K562 (cell line): ENCODE measurements around the gene TMEM132C. TPM values are rescaled to one million over a fixed set of nuclear protein-coding genes. Genes with fewer than 3 reads are reported as not detected.

Experiments
- ATAC-seq: fragments of 200-7000 bp; cut with Tn5 transposase; 3 replicates; pipeline ENCODE4 v1.9.1; 2020; ENCODE audit warnings: moderate library complexity
- BruUV-seq: library from RNA; stranded (reverse); fragments of 400-500 nt; replicated peaks from 2 replicates; lab custom pipeline; 2021; lab: Mats Ljungman, UMichigan
- CTCF ChIA-PET: fragments of 300-600 bp; formaldehyde crosslinking; extraction: SDS; loops from one replicate; lab custom pipeline; 2021; ENCODE audit warnings: low intra/inter-chr PET ratio; lab: Yijun Ruan, JAX
- POLR2A ChIA-PET: fragments of 300-600, 350-650 bp; sonication (Branson Sonifier 250); formaldehyde crosslinking; extraction: SDS; loops from one replicate; lab custom pipeline; 2021; ENCODE audit warnings: antibody characterized with exemption, inconsistent platforms; lab: Yijun Ruan, JAX
- DNase-seq, 4 experiments: peaks; one replicate each; pipeline versions ENCODE4 v3.0.0 to v3.0.0-alpha.2; 2011 to 2018; ENCODE audit warnings: low spot score in 3 of 4, mixed read lengths in 3 of 4; ENCODE audit errors: extremely low read depth in 1 of 4
- FAIRE-seq: peaks from 2 replicates; lab custom pipeline; 2011; peaks lifted over from hg19 to GRCh38; lab: Jason Lieb, UNC
- H2AFZ ChIP-seq: 2 replicates; pipeline ENCODE4 v1.6.0; 2011; ENCODE audit warnings: low read depth, low read length, control low read depth, inconsistent platforms
- H3K27ac ChIP-seq: fragments of 200-600 bp; 3 replicates; pipeline ENCODE4 v1.8.0; 2011; ENCODE audit warnings: low read depth, mild to moderate bottlenecking, control low read depth, inconsistent platforms, low read length, moderate library complexity, mixed read lengths; ENCODE audit errors: extremely low read depth
- H3K27me3 ChIP-seq, 2 experiments: fragments of 300-600 bp in 1 of 2; 2 replicates in 1 of 2; 3 replicates in 1 of 2; pipeline versions ENCODE4 v1.6.0 to v1.8.0; 2011; ENCODE audit warnings: inconsistent platforms in 2 of 2, low read length in 2 of 2, mild to moderate bottlenecking in 1 of 2, mixed read lengths in 1 of 2, moderate library complexity in 1 of 2; ENCODE audit not compliant: control insufficient read depth in 2 of 2, insufficient read depth in 2 of 2
- H3K36me3 ChIP-seq: fragments of 300-600 bp; 3 replicates; pipeline ENCODE4 v1.8.0; 2011; ENCODE audit warnings: mild to moderate bottlenecking, low read length, inconsistent platforms; ENCODE audit not compliant: control insufficient read depth, insufficient read depth
- H3K4me1 ChIP-seq, 2 experiments: fragments of 200-600 bp in 1 of 2; replicated peaks in 1 of 2; 2 replicates in 1 of 2; 3 replicates in 1 of 2; pipeline versions ENCODE4 v1.5.1 to v1.8.0; 2011; ENCODE audit warnings: inconsistent platforms in 2 of 2, low read length in 2 of 2, mild to moderate bottlenecking in 1 of 2, mixed read lengths in 1 of 2, moderate library complexity in 1 of 2; ENCODE audit not compliant: control insufficient read depth in 2 of 2, insufficient read depth in 2 of 2
- H3K4me2 ChIP-seq: 2 replicates; pipeline ENCODE4 v1.6.1; 2011; ENCODE audit warnings: low read length, control low read depth, inconsistent platforms, mixed read lengths; ENCODE audit not compliant: insufficient read depth
- H3K4me3 ChIP-seq: fragments of 200-600 bp; sonication (generic), shearing (Covaris generic); 2 replicates; pipeline ENCODE4 v1.5.1; 2016; ENCODE audit warnings: control low read depth, inconsistent platforms
- H3K79me2 ChIP-seq: fragments of 200-600 bp; 3 replicates; pipeline ENCODE4 v1.8.0; 2011; ENCODE audit warnings: low read length, inconsistent platforms; ENCODE audit not compliant: control insufficient read depth, insufficient read depth
- H3K9ac ChIP-seq, 2 experiments: 2 replicates each; pipeline versions ENCODE4 v1.6.0 to v1.6.1; 2011; ENCODE audit warnings: low read depth in 2 of 2, low read length in 2 of 2, control low read depth in 1 of 2, inconsistent platforms in 1 of 2, mild to moderate bottlenecking in 1 of 2, mixed read lengths in 1 of 2; ENCODE audit not compliant: insufficient read depth in 1 of 2
- H3K9me1 ChIP-seq: one replicate; pipeline ENCODE4 v1.6.0; 2011; ENCODE audit warnings: inconsistent platforms, mild to moderate bottlenecking, low read length, moderate library complexity; ENCODE audit not compliant: control insufficient read depth, insufficient read depth
- H3K9me3 ChIP-seq: replicated peaks from 2 replicates; pipeline ENCODE4 v1.5.1; 2011; ENCODE audit warnings: low read depth, low read length, inconsistent platforms; ENCODE audit not compliant: control insufficient read depth, insufficient read depth
- H4K20me1 ChIP-seq: replicated peaks from 2 replicates; pipeline ENCODE4 v1.6.1; 2011; ENCODE audit warnings: low read length, inconsistent platforms, mixed read lengths; ENCODE audit not compliant: control insufficient read depth, insufficient read depth
- WGBS: fragments of 100-300 bp; shearing (Covaris generic); methylation state at CpG from one replicate; pipeline ENCODE4 v1.1.6; 2016; ENCODE audit warnings: low coverage, mixed read lengths; ENCODE audit not compliant: insufficient coverage; ENCODE audit errors: missing lambda C conversion rate; 5-methylcytosine and 5-hydroxymethylcytosine counted together
- in situ Hi-C: fragments of 300-500 bp; cut with MboI; formaldehyde crosslinking; loops from 4 replicates; pipeline ENCODE4 v1.15.0; 2018; ENCODE audit warnings: inconsistent platforms, mixed read lengths
- intact Hi-C: fragments of 100-400 bp; cut with micrococcal nuclease; formaldehyde crosslinking; loops from 2 replicates; pipeline ENCODE4 v1.14.2; 2022
- polyA plus RNA-seq, 8 experiments: library from polyadenylated mRNA; depleted of rRNA in 4 of 8; stranded (reverse) in 5 of 8; unstranded in 3 of 8; fragments of >200 nt; fragmentation: Nextera tagmentation in 2 of 8; fragmentation: Illumina TruSeq in 1 of 8; extraction: Ambion mirVana in 2 of 8; extraction: Trizol in 1 of 8; gene quantifications; 2 replicates each; pipeline versions ENCODE4 v1.2.1 to v1.2.3, GENCODE V29; 2011 to 2014; ENCODE audit warnings: inconsistent platforms in 1 of 8, missing spikeins in 1 of 8
- total RNA-seq, 7 experiments: library from RNA; depleted of rRNA in 6 of 7; stranded (reverse); fragments of >200 nt in 6 of 7; fragmentation: Illumina TruSeq in 2 of 7; extraction: Trizol in 2 of 7; gene quantifications; 2 replicates each; pipeline versions ENCODE4 v1.2.1 to v1.2.3, GENCODE V29; 2011 to 2021; ENCODE audit warnings: low replicate concordance in 1 of 7
- TF ChIP-seq, protein P1 (sequence below): fragments of 450-650 bp; IDR thresholded peaks from 2 replicates; pipeline ENCODE4 v1.6.1; 2017; ENCODE audit warnings: antibody characterized with exemption, mild to moderate bottlenecking

Gene TMEM132C
- total and polyA plus RNA-seq, 9 of the 15 experiments (the other 6 are each of a cell fraction or from before 2014, with no cell fraction given): not detected

DNA sequence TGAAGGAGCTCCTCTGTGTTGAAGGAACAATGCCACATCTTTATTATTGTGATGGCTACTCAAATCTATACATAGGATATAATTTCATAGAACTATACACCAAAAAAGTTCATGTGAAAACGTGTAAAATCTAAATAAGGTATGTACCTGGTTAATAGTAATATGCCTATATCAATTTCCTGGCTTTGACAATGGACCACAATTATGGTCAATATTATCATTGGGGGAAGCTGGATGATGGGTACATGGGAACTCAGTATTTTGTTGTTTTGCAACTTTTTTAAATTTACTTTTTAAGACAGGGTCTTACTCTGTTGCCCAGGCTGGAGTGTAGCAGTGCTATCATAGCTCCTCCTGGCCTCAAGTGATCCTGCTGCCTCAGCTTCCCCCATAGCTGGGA lies 270.7 kb downstream of the TMEM132C start:
- in situ Hi-C loops: no loop called here
- Histone ChIP-seq H3K9me3 (no peaks in the 10 kb centered on the region), H3K79me2 (no peaks in the 10 kb centered on the region), H3K4me1 (no peaks in the 10 kb centered on the region), H2AFZ (no peak overlapping the region), H3K36me3 (no peaks in the 10 kb centered on the region), H3K27me3 (no peaks in the 10 kb centered on the region; a peak in 1 of 5 replicates), H3K4me2 (no peak overlapping the region), H3K4me3 (no peak overlapping the region), H3K27ac (no peak overlapping the region), H3K9me1 (no peaks in the 10 kb centered on the region), H3K9ac (no peak overlapping the region), H4K20me1 (no peaks in the 10 kb centered on the region)
- POLR2A ChIA-PET: interaction anchor here (0.7 kb wide), 1 partner anchor 108 kb away, joined by 3 read pairs; no protein-coding TSS in a partner anchor
- CTCF ChIA-PET: no interaction called here
- FAIRE-seq (no peak), DNase-seq (no peak), ATAC-seq (no peak)
- no TSS peak for BruUV-seq
- intact Hi-C loops: no loop called here
- WGBS: 0% methylated on average over 1 of the region's 1 CpG
- TF ChIP-seq, protein P1, sequence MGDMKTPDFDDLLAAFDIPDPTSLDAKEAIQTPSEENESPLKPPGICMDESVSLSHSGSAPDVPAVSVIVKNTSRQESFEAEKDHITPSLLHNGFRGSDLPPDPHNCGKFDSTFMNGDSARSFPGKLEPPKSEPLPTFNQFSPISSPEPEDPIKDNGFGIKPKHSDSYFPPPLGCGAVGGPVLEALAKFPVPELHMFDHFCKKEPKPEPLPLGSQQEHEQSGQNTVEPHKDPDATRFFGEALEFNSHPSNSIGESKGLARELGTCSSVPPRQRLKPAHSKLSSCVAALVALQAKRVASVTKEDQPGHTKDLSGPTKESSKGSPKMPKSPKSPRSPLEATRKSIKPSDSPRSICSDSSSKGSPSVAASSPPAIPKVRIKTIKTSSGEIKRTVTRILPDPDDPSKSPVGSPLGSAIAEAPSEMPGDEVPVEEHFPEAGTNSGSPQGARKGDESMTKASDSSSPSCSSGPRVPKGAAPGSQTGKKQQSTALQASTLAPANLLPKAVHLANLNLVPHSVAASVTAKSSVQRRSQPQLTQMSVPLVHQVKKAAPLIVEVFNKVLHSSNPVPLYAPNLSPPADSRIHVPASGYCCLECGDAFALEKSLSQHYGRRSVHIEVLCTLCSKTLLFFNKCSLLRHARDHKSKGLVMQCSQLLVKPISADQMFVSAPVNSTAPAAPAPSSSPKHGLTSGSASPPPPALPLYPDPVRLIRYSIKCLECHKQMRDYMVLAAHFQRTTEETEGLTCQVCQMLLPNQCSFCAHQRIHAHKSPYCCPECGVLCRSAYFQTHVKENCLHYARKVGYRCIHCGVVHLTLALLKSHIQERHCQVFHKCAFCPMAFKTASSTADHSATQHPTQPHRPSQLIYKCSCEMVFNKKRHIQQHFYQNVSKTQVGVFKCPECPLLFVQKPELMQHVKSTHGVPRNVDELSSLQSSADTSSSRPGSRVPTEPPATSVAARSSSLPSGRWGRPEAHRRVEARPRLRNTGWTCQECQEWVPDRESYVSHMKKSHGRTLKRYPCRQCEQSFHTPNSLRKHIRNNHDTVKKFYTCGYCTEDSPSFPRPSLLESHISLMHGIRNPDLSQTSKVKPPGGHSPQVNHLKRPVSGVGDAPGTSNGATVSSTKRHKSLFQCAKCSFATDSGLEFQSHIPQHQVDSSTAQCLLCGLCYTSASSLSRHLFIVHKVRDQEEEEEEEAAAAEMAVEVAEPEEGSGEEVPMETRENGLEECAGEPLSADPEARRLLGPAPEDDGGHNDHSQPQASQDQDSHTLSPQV: no peak
